Measurements from ENCODE around the gene PRDM1.

DNA sequence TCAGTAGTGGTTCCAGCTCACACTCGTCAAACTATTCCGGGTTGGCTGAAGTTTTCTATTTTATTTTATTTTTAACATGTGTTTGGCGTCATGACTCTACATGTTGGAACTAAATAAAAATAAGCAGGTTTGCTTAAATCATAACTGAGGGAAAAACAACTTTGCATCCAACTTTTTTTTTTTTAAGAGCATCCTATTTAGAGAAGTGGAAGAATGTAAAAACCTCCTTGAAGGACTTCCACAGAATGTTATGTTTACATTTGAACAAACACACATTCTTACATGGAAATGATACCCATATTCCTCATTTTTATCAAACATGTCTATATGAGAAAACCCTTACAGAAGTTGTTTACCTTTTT lies 659 bp downstream of the PRDM1 start:
- TF ChIP-seq, protein P1, sequence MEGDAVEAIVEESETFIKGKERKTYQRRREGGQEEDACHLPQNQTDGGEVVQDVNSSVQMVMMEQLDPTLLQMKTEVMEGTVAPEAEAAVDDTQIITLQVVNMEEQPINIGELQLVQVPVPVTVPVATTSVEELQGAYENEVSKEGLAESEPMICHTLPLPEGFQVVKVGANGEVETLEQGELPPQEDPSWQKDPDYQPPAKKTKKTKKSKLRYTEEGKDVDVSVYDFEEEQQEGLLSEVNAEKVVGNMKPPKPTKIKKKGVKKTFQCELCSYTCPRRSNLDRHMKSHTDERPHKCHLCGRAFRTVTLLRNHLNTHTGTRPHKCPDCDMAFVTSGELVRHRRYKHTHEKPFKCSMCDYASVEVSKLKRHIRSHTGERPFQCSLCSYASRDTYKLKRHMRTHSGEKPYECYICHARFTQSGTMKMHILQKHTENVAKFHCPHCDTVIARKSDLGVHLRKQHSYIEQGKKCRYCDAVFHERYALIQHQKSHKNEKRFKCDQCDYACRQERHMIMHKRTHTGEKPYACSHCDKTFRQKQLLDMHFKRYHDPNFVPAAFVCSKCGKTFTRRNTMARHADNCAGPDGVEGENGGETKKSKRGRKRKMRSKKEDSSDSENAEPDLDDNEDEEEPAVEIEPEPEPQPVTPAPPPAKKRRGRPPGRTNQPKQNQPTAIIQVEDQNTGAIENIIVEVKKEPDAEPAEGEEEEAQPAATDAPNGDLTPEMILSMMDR (IDR thresholded peaks at IDR 0.05): no peak
- TF ChIP-seq POLR2A (IDR thresholded peaks at IDR 0.05): no peak
